GM12801 (cell line): ENCODE measurements around the gene KRT14.

Experiments used
- TF ChIP-seq, protein P1 (sequence below): IDR thresholded peaks from one replicate; pipeline ENCODE4 v1.5.1; 2011; ENCODE audit warnings: control low read depth; ENCODE audit not compliant: insufficient read length; ENCODE audit errors: extremely low read depth

Gene KRT14

DNA sequence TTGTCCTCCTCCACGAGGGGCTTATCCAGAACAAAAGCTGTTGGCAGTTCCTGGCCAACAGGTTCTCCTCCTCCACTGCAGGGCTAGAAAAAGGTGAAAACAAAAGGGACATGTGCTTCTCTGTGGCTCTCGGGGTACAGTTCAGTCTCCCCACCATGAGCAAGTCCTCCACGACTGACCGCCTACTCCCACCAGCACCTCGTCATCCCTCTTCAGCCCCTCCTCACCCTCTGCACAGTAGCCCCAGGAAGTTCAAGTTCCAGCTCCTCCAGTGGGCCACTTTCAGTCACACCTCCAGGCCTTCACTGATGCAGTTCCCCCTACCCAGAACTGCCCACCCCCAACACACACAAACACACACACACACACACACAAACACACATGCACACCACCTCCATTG lies 34.2 kb downstream of the KRT14 start:
- TF ChIP-seq, protein P1, sequence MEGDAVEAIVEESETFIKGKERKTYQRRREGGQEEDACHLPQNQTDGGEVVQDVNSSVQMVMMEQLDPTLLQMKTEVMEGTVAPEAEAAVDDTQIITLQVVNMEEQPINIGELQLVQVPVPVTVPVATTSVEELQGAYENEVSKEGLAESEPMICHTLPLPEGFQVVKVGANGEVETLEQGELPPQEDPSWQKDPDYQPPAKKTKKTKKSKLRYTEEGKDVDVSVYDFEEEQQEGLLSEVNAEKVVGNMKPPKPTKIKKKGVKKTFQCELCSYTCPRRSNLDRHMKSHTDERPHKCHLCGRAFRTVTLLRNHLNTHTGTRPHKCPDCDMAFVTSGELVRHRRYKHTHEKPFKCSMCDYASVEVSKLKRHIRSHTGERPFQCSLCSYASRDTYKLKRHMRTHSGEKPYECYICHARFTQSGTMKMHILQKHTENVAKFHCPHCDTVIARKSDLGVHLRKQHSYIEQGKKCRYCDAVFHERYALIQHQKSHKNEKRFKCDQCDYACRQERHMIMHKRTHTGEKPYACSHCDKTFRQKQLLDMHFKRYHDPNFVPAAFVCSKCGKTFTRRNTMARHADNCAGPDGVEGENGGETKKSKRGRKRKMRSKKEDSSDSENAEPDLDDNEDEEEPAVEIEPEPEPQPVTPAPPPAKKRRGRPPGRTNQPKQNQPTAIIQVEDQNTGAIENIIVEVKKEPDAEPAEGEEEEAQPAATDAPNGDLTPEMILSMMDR, result no peak

DNA sequence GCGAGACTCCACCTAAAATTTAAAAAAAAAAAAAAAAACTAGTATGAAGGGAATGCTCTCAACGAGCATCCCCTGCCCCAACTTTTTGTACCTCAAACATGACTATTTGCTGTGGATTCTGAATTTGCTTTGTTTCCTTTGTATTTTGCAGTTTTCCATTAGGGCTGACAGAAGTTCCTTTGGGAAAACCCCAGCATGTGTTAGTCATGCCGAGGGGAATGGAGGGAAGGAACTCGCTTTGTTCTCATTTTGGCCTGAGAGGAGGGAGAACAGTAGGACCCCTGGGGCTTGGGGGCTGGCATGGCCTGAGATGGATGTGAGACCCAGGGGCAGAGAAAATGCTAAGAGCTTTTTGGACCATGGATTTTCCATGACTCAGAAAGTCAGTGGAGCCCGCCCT lies 35.3 kb downstream of the KRT14 start:
- TF ChIP-seq, protein P1, result no peak

DNA sequence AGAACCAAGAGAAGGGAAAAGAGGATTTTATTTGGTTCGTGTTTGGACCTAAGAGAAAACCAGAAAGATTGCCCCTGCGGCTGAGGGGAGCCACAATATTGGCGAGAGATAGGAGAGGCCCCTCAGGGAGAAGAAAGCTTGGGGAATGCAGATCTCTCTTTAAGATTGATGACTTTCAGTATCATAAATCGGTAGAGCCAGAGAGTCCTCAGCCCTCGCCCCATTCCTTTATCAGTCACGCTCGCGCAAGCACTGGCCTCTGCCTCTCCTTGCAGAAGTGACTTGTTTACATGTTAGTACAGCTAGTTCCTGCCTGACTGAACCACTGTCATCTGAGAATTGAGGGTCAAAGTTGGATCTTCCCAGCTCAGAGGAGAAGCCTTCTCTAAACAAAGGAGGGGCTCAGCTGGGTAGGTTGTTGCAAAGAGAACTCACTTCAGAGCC lies 37.1 kb downstream of the KRT14 start:
- TF ChIP-seq, protein P1, result no peak

DNA sequence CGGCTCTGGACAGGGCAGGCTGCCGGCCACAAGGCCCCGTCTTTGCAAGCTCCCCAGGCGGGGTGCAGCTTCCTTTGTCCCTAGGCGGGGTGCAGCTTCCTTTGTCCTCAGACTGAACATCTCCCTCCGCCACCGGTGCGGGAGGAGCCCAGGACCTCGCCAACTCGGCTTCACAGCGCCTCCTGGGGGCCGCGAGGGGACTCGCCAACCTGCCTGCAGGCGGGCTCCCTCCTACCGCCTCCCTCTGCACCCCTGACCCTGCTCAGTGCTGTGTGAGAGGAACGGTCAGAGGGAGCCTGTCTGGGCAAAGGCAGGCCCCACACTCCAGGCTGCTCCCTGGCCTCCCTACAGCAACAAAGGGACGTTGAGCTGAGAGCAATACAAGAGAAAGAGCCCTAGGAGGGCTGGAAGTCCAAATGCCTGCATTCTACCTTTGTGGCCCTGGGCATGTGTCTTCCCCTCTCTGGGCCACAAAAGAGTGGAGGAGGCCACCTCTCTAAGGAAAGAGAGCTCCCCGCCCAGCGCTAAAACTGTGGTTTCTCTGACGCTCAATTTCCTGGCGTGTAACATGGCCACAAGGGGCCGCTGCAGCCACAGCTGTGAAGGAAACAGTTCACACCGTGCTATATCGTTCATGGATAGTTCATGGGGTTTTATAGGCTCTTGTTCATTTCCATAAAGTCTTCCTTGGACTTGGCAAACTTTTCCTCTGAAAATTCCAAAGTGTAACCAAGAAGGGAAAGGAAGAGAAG lies 37.7 kb downstream of the KRT14 start:
- TF ChIP-seq, protein P1, result peak; percentile 38

DNA sequence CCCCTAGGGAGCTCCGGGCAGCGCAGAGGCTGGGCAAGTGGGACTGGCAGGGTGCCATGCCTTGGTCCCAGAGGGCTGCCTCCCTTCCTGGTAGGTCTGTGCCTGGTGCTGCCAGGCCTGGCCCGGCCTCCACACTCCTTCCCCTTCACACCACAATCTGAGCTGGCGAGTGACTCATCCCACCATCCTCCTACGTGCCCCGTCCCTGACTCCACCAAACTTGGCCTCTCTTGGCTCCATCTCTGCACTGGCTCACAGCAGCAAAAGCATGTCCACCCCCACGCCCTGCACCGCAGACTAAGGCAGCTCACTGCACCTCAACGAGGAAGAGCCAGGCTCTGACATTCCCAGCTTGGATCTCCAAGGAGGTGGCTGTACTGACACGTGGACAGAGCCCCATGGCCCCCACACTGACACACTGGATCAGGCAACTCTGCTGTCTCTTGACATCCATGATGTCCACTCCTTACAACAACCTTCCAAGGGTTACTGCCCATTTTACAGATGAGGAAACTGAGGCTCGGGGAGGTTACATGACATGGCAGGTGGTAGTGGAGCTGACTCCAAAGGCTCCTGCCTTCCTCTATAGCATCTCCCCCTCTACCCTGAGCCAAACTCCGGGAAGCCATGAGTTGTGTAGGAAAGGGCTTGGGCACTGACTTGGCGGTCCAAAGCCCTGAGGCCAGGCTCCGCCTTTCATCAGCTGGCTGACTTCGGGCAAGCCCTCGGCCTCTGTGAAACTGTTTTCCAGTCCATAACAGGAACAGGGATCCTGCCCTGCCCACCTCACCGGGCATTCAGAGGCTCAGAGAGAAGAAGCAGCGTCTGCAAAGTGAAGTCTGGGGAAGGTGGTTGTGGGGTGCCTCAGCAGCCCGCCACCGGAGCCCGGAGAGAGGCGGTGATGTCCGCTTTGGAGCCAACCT lies 38.5 kb downstream of the KRT14 start:
- TF ChIP-seq, protein P1, result no peak

DNA sequence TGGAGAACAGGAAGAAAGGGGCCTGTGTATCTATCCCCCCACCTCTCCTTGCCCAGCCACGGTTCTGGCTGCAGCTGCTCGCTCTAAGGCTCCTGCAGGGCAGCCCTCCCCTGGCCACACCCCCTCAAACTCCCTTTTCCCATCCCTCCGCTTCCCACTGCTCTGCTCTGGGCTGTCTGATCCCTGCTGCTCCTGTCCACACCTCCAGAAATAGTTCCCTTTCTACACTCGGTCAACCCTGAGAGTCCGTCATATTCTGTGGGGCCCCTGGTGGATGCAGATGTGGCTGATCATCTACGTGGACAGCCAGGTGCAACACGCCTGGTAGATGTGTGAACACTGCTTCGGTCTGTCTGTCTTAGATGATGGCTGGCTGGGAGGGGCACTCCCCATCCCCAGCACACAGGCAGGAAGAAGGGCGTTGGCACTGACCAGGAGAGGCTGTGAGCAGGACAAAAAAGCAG lies 39.3 kb downstream of the KRT14 start:
- TF ChIP-seq, protein P1, result no peak

DNA sequence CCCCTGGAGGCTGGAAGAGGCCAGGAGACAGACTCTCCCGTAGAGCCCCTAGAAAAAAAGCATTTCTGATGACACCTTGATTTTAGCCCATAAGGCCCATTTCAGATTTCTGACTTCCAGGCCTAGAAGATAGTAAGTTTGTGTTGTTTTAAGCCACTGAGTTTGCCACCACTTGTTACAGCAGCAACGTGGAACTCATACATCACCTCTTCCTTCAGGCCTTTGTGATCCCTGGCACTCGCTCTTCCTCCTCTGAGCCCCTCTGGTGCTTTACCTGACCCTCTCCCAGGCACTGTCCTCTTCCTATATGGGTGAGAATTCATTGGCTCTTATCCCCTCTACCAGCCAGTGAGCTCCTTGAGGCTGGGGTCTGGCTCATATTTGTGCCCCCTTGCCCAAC lies 39.9 kb downstream of the KRT14 start:
- TF ChIP-seq, protein P1, result no peak
